ENCODE results near the gene STK32C. TPM values are rescaled to one million over a fixed set of nuclear protein-coding genes. Genes with fewer than 3 reads are reported as not detected.

STK32C gene
- total and polyA plus RNA-seq, 8 donors: 9.9 to 18.2 (median 11.6) TPM

GRCh38 chr10:132328106-132328505, 20.4 kb upstream of the STK32C start:
- ATAC-seq (no peak), DNase-seq (peak in 1 of 4 donors; percentile 21)
- Histone ChIP-seq H3K4me1 (peaks cover 21 to 54% of the 10 kb centered on the region in 2 donors), H3K4me3 (no peak overlapping the region), H3K36me3 (peaks cover 0 to 5% of the 10 kb centered on the region in 2 donors), H3K27me3 (no peaks in the 10 kb centered on the region), H3K9me3 (no peaks in the 10 kb centered on the region), H3K27ac (no peak overlapping the region)
- no peak for TF ChIP-seq CTCF (IDR thresholded peaks at IDR 0.05)
- intact Hi-C loops (cut with DNase I): no loop called here

- no peaks in the 10 kb centered on the region for H3K9me3 ChIP-seq
- ATAC-seq (no peak), DNase-seq (no peak)
- H3K27ac ChIP-seq: no peak overlapping the region
- H3K36me3 ChIP-seq: peaks cover 0 to 5% of the 10 kb centered on the region in 2 donors
- TF ChIP-seq CTCF (IDR thresholded peaks at IDR 0.05): no peak
- peaks cover 13 to 57% of the 10 kb centered on the region in 2 donors for H3K4me1 ChIP-seq
- H3K4me3 ChIP-seq: no peak overlapping the region
- H3K27me3 ChIP-seq: no peaks in the 10 kb centered on the region
- intact Hi-C loops (cut with DNase I): no loop called here
Measured at GRCh38 chr10:132326925-132327324, 19.2 kb upstream of the STK32C start.

- no peak for TF ChIP-seq CTCF (IDR thresholded peaks at IDR 0.05)
- peak in 1 of 4 donors; percentile 19 for DNase-seq
- intact Hi-C loops (cut with DNase I): no loop called here
- Histone ChIP-seq H3K27ac (no peak overlapping the region), H3K36me3 (peaks cover 0 to 5% of the 10 kb centered on the region in 2 donors), H3K27me3 (no peaks in the 10 kb centered on the region), H3K4me3 (no peak overlapping the region), H3K4me1 (peaks cover 13 to 59% of the 10 kb centered on the region in 2 donors), H3K9me3 (no peaks in the 10 kb centered on the region)
- ATAC-seq: no peak
Measured at GRCh38 chr10:132326344-132326889, 18.7 kb upstream of the STK32C start.

- Histone ChIP-seq H3K4me3 (no peak overlapping the region), H3K9me3 (no peaks in the 10 kb centered on the region), H3K4me1 (peaks cover 0 to 49% of the 10 kb centered on the region in 2 donors), H3K27ac (no peak overlapping the region), H3K36me3 (peaks cover 0 to 5% of the 10 kb centered on the region in 2 donors), H3K27me3 (no peaks in the 10 kb centered on the region)
- intact Hi-C loops (cut with DNase I): no loop called here
- DNase-seq (no peak), ATAC-seq (no peak)
- TF ChIP-seq CTCF (IDR thresholded peaks at IDR 0.05): no peak
Measured at GRCh38 chr10:132324186-132324585, 16.4 kb upstream of the STK32C start.

- ATAC-seq (peak; percentile 46), DNase-seq (peak in 1 of 4 donors; percentile 29)
- peaks cover 0 to 37% of the 10 kb centered on the region in 2 donors for H3K4me1 ChIP-seq
- peaks cover 0 to 5% of the 10 kb centered on the region in 2 donors for H3K36me3 ChIP-seq
- H3K27ac ChIP-seq: peak overlapping the region in 1 of 2 donors; percentile 58
- H3K27me3 ChIP-seq: no peaks in the 10 kb centered on the region
- TF ChIP-seq CTCF (IDR thresholded peaks at IDR 0.05): no peak
- no peaks in the 10 kb centered on the region for H3K9me3 ChIP-seq
- H3K4me3 ChIP-seq: no peak overlapping the region
- intact Hi-C loops (cut with DNase I): no loop called here
Measured at GRCh38 chr10:132322586-132323048, 14.9 kb upstream of the STK32C start.

Measured in left lung (tissue), 10 donors.